HCEC 1CT (cell line): ENCODE results near the gene B4GALNT3.
"Not testable (repeated sequence)": the region's sequence is repeated elsewhere in the genome, so short reads cannot be mapped to it uniquely, and the experiment has no call there.

Experiments used
- DNase-seq: peaks from one replicate; pipeline ENCODE4 v3.0.0-alpha.2; 2017

B4GALNT3 gene

DNA sequence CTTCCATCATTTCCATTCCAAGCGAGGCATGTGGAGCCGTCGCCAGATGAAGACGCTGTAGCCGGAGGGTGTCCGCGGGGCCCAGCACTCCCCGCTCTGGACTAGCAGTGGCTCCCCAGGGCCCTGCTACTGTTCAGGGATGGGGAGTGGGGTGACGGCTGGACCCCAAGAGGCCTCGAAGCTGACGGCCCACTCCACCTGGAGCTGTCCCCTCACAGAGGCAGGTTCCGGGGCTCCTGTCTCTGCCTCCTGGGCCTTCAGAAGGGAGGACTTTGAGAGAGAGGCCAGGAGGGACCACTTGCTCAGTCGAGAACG, 101.6 kb downstream of the B4GALNT3 start:
- DNase-seq = no peak

DNA sequence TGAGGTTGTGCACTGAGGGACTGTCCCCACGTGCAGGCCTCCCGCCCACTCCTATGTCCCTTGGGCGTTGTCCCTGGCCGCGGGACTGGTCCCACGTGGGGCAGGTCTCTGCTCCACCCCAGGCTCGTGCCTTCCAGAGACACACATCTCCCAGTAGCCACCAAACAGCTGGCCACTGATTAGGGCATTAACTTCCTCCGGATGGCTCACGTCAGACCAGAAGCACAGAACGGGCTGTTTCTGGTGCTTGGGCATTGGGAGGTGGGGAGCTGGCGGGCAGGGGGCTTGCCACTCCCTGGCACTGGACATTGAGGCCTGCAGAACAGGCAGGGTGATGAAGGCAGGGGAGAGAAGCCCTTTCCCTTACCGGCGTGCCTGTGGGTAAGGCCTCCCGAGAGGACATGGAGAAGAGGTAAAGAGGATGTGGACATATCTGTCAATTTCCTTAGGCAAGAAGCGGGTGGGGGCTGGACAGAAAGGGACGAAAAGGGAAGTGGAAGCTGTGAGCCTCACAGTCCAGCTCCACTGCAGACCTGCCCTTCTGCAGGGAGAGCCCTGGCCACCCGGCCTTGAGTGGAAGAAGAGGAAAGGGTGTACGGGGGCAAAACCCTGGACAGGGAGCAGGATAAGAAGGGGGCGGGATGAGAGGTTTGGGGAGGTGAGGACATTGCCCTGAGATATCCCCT, 102.3 kb downstream of the B4GALNT3 start:
- no peak for DNase-seq

DNA sequence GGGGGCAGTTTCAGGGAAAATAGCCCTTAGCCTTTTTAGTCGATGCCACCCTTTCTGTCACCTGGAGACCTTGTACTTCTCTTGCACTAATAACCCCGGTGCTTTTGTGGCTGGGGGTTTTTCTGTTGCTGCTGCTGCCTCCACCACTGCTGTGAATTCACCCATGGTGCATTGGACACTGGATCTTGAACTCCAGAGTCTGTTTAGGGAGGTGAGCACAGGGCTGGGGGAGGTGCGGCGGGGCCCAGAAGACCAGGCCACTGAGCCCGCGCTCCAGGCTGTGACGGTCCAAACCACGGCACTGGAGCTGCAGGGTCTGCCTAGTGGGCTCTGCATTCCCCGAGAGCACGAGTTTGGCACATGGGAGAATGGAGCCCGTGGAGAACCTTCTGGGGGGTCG, 102.9 kb downstream of the B4GALNT3 start:
- DNase-seq = no peak

DNA sequence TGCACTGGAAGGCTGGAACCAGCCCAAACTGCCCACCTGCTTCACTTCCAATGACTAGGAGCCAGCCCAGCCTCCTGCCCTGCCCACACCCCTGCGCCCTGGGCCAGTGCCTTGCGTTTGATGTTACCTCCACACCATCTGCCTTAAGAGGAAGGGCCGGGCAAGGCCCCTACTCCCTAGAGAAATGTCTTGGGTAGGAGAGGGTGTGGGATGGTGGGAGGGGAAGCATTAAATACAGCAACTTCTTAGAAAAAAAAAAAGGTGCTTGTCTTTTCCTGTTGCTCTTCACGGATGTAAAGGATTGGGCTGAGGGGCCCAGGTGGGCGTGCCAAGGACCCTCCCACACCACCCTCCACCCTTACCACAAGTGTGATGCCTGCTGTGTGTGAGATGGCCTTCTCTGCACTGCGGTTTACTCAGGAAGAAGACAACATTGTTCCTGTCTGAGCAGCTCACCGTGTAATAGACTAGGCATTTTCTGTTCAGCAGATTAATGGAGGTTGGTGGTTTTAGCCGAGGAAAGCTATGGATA, 103.6 kb downstream of the B4GALNT3 start:
- DNase-seq = no peak

DNA sequence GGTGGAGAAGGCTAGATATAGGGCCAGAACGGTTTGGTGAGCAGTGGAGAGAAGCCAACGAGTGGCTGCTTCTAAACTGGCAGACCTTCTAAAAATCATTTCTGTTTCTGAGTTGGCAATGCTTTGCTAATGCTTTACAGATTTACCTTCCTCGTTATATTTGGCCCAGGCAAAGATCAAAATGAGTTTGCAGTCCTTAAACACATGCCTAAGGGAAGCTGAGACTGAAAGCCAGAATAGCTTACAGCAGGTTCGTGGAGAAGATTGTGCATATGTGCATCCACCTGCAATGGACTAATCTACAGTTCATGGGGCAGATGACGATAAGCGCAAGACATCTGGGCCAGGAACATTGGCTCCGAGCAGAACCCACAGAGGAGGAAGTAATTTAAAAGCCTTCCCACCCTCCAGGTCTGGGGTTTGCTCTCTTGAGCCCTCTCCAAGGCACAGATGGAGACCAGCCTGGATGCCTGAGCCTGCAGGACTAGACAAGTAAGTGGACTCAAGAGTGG, 104.1 kb downstream of the B4GALNT3 start:
- no peak for DNase-seq

DNA sequence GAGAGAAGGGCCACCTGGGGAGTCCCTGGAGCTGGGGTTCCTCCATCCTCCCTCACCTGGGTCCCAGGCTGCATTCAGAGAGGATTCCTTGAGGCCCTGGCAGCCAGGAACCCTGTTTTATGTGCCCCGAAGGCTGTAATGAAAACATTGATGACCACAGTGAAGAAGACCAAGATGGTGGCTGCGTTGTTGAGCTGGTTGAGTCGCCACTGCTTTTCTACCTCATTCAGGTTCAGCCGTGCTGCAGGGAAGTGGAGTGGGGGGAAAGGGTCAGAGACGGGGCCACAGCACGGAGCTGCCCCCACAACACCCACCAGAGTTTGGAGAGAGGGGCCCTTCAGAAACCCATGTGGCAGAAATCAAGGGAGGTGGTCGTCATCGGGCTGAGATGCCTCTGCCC, 105.4 kb downstream of the B4GALNT3 start:
- DNase-seq = no peak

DNA sequence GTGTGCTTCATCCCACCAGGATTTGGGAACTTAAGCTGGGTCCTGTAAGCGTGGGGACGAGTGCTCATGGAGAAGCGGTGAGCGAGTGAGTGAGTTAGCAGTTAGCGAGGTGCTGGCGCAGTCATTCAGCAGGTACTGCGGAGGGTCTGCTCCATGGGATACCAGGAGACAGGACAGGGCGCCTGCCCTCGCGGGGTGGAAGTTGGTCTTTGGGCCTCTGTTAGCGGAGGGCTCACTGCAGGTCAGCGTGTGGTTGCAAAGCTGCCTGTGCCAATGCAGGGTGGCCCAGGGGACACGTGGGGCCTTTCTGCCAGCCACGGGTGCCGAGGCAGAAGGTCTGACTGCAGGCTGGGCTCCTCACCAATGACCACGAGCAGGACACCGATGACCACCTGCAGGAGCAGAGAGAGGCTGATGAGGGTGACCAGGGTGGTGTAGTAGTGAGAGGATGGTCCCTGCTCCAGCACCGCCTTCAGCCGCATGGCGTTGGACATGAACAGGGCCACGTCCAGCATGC, 105.9 kb downstream of the B4GALNT3 start:
- DNase-seq = no peak

DNA sequence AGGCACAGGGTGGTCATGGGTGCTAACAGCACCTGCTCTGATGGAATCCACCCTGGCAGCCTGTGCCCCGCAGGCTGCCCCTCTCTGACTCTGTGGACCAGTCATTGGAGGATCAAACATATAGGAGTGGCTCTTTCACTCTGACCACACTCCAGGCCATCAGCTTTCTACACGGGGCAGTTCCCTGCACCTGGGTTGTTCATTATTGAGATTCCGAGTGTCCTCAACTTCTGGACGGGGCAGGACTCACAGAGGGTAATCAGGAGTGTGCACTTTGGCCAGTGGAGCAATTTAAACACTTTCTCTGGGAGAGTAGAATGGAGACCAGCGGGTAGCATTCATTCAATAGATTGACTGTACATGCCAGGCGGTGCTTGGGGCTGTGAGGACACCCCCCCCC, 108.7 kb downstream of the B4GALNT3 start:
- DNase-seq = no peak

DNA sequence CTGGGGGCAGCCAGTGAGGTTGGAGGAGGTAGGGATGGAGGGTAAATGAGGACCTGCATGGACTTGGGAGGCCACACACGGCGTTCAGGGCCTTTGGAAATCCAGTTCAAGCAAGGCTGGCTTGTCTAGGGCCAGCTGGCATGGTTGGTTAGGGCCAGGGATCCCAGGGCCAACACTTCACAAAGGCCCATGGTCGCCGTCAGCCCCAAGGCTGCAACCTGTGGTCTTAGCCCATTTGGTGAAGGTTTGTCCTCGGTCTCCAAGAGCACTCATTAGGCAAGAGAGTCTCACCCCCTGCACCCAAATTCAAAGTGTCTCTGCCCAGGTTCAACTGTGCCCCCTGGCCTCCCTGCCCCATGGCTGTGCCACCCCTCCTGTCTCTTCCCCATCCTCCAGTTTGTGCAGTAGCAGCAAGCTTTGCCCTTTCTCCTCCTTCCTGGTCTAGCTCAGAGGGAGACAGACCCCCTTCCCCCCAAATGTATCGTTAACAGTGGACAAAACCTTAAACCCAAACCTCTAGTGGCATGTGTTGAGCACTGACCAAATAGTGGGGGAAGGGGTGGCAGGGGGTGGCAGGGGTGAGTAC, 109.4 kb downstream of the B4GALNT3 start:
- no peak for DNase-seq

DNA sequence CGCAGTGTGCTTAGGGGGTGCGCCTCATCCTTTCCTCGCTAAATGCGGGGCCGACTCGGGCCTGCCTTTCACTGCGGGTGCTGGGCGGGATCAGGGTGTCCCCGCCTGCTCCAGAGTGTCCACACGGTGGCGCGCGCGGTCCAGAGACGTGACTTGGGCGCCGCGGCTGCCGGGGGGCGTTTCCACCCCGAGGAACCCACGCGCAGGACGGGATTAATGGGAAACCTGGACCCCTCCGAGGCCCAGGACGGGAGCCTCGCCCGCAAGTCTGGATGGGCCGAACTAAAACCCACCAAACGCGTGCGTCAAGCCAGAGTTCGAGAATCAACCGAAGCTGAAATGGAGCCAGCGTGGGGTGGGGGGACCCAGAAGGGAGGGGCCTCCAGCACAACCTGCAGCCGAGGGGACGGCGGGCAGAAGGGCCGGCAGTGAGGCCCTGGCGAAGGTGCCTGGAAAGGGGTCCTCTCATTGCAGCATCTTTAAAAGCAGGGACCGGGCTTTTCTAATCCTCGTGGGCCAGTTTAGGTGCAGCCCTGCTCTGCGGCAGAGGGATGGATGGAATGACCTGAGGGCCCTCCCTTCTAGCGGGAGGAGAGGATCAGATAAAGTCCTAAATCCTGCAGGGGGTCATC, 110.2 kb downstream of the B4GALNT3 start:
- peak; percentile 78 for DNase-seq

DNA sequence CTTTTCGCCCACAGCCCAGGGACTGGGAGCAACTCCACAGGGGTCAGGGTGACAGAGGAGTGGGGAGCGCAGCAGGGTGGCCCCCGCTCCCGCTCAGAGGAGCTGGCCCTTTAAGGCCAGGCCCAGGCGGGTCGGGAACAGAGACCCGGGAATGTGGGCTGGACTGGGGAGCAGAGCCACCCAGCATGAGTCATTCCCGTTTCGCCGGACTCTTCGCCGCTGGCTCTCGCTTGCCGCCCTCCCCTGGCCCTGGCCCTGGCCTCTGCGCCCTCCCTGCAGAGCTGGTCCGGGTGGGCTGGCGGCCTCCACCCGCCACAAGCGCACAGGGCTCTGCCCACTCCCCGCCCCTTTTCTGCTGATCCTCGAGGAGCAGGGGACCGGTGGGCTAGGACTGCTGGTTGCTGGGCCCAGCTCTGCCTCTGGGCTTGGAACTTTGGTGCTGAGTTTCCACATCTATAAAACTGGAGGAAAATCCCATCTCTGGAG, 110.7 kb downstream of the B4GALNT3 start:
- peak; percentile 90 for DNase-seq

DNA sequence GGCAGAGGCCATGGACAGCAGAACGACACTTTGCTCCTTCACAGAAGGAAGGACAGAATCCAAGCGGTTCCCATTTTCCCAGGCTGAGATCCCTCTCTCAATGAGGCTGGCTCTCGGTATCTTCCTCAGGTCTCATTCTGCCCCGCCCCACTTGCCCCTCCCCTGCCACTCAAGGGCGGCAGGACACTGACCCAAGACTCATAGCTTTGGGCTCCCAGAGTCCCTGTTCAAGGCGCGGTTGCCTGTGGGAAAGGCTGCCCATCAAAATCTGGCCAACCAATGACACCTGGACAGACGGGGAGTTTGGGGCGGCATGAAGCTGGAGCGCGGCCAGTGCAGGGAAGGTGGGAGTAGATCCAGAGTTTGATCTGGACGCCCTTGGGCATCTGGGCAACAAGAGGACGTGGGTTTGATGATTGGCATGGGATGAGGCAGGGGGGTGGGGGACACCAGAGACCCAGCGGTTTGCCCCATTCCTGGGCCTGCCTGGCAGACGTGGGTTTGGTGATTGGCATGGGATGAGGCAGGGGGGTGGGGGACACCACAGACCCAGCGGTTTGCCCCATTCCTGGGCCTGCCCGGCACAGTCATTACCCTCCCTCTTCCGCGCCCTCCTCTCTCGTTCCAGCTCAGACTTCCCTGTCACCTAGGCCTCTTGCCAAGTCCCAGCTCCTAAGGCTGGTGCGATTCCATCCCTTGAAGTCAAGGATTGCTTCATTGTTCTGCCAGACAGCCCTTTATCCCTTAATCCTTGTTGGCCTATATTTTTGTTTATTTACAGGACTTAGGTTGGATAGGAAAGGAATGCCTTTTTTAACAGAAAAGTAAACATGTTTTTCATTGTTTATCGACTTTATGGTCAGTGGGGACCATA, 111.4 kb downstream of the B4GALNT3 start:
- DNase-seq = peak; percentile 92

DNA sequence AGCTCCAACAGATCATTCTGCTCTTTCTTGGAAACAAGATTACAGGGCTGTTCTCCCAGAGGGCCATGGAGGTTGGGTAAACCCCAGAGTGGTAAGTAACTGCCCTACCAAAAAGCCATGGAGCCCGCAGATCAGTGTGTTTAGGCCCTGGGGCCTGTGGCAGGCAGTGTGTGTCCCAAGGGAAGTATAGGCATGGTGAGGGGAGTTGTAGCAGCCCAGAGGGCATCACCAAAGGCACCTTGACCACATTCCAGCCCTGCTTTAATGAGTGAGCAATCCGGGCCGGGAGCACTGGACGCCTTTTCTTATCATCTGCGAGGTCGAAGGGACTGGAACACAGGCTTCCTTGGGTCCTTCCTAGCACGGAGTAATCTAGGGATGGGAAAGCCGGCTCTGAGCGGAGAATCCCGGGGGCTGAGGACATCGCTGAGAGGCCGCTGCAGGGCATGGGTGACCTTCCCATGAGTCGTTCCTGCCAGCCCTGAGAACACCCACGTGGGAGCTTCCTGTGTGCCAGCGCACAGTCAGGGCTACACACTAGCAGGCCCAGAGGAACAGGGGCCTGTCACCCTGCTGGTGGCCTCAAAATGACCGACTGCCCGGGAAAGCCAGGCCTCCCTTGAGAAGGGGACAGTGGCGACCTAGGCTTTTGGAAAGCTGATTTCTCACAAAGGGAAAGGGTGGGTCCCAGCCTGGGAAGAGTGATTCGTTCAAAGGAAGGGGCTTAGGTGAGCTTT, 112.2 kb downstream of the B4GALNT3 start:
- DNase-seq = no peak

DNA sequence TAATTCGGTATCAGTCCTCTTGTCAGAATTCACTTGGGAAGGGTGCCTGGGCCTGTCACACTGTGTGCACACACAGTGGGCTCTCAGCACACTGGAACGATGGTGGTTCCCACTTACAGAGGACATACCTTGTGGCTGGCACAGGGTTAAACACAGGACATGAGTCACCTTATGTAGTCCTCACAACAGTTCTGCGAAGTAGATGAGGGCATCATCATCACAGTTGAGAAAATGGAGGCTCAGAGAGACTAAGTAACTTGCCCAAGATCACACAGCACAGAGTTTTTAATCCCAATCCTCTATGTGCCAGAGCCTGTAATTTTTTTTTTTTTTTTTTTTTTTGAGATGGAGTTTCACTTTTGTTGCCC, 112.8 kb downstream of the B4GALNT3 start:
- DNase-seq = peak; percentile 24

DNA sequence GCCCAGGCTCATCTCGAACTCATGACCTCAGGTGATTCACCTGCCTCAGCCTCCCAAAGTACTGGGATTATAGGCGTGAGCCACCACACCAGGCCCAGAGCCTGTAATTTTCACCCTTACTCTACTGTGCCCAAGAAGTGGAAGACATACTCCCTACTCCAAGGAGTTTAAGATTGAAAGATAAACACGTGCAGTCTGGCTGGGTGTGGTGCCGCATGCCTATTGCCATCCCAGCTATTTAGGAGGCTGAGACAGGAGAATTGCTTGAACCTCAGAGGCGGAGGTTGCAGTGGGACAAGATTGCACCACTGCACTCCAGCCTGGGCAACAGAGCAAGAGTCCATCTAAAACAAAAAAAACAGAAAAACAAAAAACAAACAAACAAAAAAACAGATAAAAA, 113.5 kb downstream of the B4GALNT3 start:
- no peak for DNase-seq

DNA sequence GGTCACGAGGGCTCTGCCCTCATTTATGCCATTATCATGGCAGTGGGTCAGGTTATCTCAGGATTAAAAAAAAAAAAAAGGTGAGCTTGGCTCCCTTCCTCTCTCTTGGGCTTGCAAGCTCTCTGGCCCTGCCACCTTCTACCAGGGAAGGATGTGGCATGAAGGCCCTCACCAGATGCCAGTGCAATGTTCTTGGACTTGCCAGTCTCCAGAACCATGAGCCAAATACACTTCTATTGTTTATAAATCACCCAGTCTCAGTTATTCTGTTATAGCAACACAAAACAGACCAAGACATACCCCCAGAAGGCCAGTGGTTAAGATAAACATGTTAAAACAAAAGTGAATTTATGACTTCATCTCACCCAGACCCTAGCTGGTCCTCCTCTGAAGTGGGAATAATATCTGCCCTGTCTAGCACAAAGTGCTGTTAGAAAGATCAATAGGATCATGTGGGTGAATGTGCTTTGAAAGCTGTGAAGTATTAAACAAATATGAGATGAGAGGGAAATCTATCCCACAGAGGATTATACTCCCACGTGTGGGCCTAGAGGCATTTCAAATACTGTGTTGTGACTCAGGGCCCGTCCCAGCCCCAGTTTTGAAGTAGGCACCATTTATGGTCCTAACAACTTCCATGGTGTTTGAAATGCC, 114.9 kb downstream of the B4GALNT3 start:
- peak; percentile 28 for DNase-seq

DNA sequence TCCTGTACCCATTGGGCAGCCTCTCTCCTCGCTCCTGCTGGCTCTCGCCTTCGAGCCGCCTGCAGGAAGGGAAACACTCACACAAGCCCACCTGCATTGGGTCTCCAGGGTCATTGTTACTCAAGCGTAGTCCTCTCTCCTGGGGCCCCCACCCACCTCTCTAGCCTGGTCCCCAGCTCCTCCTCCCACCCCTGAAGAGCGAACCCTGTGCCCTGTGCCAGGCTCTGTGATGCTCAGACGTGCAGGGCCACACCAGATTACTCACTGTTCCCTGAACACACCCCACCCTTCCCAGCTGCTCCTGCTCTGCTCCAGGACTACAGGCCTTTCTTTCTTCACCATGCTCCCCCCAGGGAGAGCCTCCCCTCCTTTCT, 115.4 kb downstream of the B4GALNT3 start:
- no peak for DNase-seq

DNA sequence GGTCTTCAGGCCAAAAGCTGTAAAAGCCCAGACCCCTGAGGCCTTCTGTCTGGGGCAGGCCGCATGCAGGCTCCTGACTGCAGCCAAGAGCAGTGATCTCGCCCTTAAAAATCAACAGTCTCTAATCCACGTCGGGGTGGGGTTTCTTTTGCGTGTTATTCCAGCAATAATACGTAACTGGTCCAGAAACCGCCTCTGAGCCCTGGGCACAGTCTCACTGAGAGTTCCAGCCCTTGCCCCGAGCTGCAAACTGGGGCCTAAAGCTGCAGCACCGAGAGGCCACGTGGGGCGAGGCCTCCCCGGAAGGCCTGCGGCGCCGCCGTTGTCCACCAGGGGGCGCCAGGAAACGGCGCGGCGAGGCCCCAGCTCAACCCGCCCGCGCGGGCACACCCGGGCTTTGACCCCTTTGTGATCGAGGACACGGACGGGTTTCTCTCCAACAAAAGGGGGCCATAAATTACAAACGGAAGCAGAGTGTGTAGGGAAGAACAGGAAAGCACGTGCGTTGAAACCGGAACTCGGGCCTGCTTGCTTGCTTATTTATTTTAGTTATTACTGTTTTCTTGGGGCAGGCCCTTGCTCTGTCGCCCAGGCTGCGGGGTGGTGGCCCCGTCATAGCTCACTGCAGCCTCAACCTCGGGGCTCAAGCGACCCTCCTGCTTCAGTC, 116.3 kb downstream of the B4GALNT3 start:
- peak; percentile 60 for DNase-seq

DNA sequence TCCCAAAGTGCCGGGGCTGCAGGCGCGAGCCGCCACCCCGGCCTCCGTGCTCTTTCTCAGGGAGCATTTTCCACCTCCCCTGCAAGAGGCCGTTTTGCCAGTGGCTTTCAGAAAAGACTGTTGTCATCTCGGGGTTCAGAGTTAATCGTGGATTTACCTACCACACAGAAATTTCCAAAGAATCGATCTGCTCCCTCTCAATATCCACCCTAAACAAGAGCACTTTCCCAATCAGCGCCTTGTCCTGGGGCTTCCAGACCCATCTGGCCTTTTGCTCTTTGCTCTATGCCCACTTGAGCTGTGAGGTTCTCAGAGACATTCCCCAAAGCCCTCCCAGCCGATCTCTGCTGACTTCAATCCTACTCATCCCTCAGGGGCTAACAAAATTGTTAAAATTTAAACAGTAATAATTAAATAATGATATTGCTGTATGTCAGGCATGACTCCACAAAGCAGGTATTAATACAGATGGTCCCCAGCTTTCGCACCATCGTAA, 116.9 kb downstream of the B4GALNT3 start:
- no peak for DNase-seq

DNA sequence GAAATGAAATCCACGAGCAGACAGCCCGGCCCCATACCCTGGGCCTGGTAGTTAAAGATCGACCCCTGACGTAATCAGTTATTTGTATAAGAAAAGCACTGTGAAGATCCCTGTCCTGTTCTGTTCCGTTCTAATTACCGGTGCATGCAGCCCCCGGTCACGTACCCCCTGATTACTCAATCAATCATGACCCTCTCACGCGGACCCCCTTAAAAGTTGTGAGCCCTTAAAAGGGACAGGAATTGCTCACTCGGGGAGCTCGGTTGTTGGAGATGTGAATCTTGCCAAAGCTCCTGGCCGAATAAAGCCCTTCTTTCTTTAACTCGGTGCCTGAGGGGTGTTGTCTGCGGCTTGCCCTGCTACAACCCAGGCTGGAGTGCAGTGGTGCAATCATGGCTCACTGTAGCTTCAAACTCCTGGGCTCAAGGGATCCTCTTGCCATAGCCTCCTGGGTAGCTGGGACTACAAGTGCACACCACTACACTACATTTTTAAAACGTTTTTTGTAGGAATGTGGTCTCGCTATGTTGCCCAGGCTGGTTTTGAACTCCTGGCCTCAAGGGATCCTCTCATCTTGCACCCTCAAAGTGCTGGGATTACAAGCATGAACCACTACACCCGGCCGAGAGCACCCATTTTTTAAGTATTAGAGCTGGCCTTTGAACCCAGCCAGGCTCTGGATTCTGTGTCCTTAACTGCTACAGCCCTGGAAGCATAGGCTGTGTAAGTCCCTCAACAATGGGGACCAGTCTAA, 118.4 kb downstream of the B4GALNT3 start:
- DNase-seq = not testable (repeated sequence)
